ENCODE measurements around the gene GNG7. TPM values are rescaled to one million over a fixed set of nuclear protein-coding genes. Genes with fewer than 3 reads are reported as not detected.
A peak's percentile ranks its signal among the peaks of the same experiment; 100 is the strongest.

GNG7 gene
- polyA plus RNA-seq, 1 of the 3 experiments (the other 2 are of a cell fraction) = 2.2 TPM

DNA sequence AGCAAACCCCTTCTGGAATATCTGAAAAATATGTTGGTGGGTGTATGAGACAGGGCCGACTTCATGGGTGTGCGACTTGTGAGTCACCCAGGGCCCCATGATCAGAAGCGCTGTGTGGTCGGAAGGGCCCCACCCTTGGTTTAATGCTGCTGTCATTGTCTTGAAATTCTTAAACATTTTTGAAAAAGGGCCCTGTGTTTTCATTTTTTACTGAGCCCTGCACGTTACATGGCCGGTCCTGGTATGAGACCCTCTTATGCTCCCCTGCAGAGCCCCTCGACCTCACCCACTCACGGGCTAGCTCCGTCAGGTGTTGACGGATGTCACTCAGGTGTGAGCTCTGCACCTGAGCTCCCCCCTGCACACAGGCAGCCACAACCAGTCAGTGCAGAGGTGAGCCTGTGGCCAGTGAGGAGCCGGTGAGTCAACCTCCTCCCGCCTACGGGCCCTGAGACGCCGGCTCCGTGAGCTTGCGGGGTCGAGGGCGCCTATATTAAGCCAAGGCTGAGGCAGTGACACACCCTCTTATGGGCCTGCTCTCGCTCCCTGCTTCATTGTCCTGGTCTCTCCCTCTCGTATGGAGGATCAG lies 198.9 kb downstream of the GNG7 start:
- peak overlapping the region; percentile 73; the same call in 1 of the 2 replicates for H2AFZ ChIP-seq (ENCODE audit: low read depth)
- peak overlapping the region in 1 of 2 experiments; percentile 58; a peak in 2 of 4 replicates for H3K27ac ChIP-seq (ENCODE audit: low read depth in 2 of 2, low read length in 1 of 2)
- no peaks in the 10 kb centered on the region for H3K9me3 ChIP-seq
- no peak overlapping the region; the same call in 1 of the 2 replicates for H3K9ac ChIP-seq
- H3K4me1 ChIP-seq (ENCODE audit: control insufficient read depth in 1 of 2, insufficient read depth in 2 of 2, low read depth in 1 of 2, low read length in 1 of 2) = peaks cover 4 to 7% of the 10 kb centered on the region in 2 experiments; a peak in 2 of 4 replicates
- H4K20me1 ChIP-seq (ENCODE audit: insufficient read depth) = no peaks in the 10 kb centered on the region
- H3K4me3 ChIP-seq (ENCODE audit: low read depth in 2 of 2, low read length in 1 of 2) = no peak overlapping the region
- no peak for DNase-seq
- no peaks in the 10 kb centered on the region for H3K9me2 ChIP-seq
- H3K36me3 ChIP-seq (replicated peaks in 1 of 2; ENCODE audit: control insufficient read depth in 1 of 2, insufficient read depth in 2 of 2, low read length in 1 of 2) = no peaks in the 10 kb centered on the region
- no peak overlapping the region for H3K4me2 ChIP-seq
- ChIA-PET POLR2A (no interaction called here), CTCF (interaction anchor here (1.1 to 1.9 kb wide), 4 partner anchors 26 to 134 kb away, joined by 3 to 4 read pairs (median 3); partner anchors contain the start of gene GADD45B)
- H3F3A ChIP-seq (replicated peaks; ENCODE audit: insufficient read depth) = peaks cover 25% of the 10 kb centered on the region
- H3K79me2 ChIP-seq (ENCODE audit: insufficient read depth) = no peaks in the 10 kb centered on the region
- 58% methylated on average over 12 of the region's 21 CpGs for WGBS (ENCODE audit: low lambda C conversion rate)
- no peak for TF ChIP-seq FOXM1 (IDR thresholded peaks at IDR 0.05; ENCODE audit: low read depth)
- TF ChIP-seq MXI1 (IDR thresholded peaks at IDR 0.05; ENCODE audit: low read depth, low read length) = no peak
- TF ChIP-seq GATA2 (CRISPR knock-in tag; IDR thresholded peaks at IDR 0.05) = no peak
- no peak for TF ChIP-seq TAF1 (IDR thresholded peaks at IDR 0.05; ENCODE audit: borderline replicate concordance, low read depth, low read length)
- no peak for TF ChIP-seq REST (IDR thresholded peaks at IDR 0.05; ENCODE audit: low read depth, low read length)
- no peak for TF ChIP-seq SMC3 (IDR thresholded peaks at IDR 0.05; ENCODE audit: low read depth, low read length)
- no peak for TF ChIP-seq FOSL2 (IDR thresholded peaks at IDR 0.05; ENCODE audit: borderline replicate concordance, low read depth)
- no peak for TF ChIP-seq CHD2 (IDR thresholded peaks at IDR 0.05; ENCODE audit: low read length, partially characterized antibody)
- no peaks in the 10 kb centered on the region for H3K27me3 ChIP-seq (ENCODE audit: insufficient read depth)

DNA sequence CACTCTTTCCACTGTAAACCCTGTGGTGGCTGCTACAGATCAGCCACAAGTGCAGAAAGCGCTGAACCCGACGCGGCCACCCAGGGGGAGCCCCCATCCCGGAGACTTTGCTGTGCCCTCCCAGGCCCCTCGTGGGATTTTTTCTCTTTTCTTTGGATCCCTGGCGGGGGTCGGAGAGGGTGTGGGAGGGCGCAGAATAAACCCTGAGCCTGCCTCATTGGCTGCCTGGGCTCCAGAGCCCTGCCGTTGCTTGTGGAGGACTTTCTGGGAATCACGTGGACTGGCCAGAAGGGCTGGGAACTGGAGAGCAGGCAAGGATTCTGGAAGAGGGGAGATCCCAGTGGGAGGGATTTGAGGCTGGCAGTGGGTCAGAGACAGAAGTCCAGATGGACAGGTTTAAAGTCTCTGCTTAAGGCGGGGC lies 201.6 kb downstream of the GNG7 start:
- H3K9ac ChIP-seq = no peak overlapping the region

More for the DNA sequence above, 201.6 kb downstream of the GNG7 start:
- ChIA-PET CTCF (no interaction called here), POLR2A (no interaction called here)
- Histone ChIP-seq H3K9me3 (no peaks in the 10 kb centered on the region), H3K4me3 (ENCODE audit: low read depth in 2 of 2, low read length in 1 of 2) (no peak overlapping the region), H2AFZ (ENCODE audit: low read depth) (no peak overlapping the region), H3K27ac (ENCODE audit: low read depth in 2 of 2, low read length in 1 of 2) (no peak overlapping the region), H3K36me3 (replicated peaks in 1 of 2; ENCODE audit: control insufficient read depth in 1 of 2, insufficient read depth in 2 of 2, low read length in 1 of 2) (no peaks in the 10 kb centered on the region), H3F3A (replicated peaks; ENCODE audit: insufficient read depth) (peaks cover 28% of the 10 kb centered on the region), H3K4me1 (ENCODE audit: control insufficient read depth in 1 of 2, insufficient read depth in 2 of 2, low read depth in 1 of 2, low read length in 1 of 2) (peaks cover 4 to 7% of the 10 kb centered on the region in 2 experiments; a peak in 2 of 4 replicates), H3K27me3 (ENCODE audit: insufficient read depth) (no peaks in the 10 kb centered on the region), H3K4me2 (no peak overlapping the region), H3K9me2 (no peaks in the 10 kb centered on the region), H3K79me2 (ENCODE audit: insufficient read depth) (no peaks in the 10 kb centered on the region), H4K20me1 (ENCODE audit: insufficient read depth) (no peaks in the 10 kb centered on the region)
- DNase-seq = no peak
- TF ChIP-seq ELF1 (IDR thresholded peaks at IDR 0.05) (no peak), TAF1 (IDR thresholded peaks at IDR 0.05; ENCODE audit: borderline replicate concordance, low read depth, low read length) (no peak), FOXJ3 (CRISPR knock-in tag; IDR thresholded peaks at IDR 0.05) (no peak), RXRA (IDR thresholded peaks at IDR 0.05; ENCODE audit: borderline replicate concordance, low read depth) (no peak), FOSL2 (IDR thresholded peaks at IDR 0.05; ENCODE audit: borderline replicate concordance, low read depth) (no peak), RAD21 (IDR thresholded peaks at IDR 0.05; ENCODE audit: low read length) (no peak), CHD2 (IDR thresholded peaks at IDR 0.05; ENCODE audit: low read length, partially characterized antibody) (no peak)
- 67% methylated on average over 12 of the region's 12 CpGs for WGBS (ENCODE audit: low lambda C conversion rate)
